Activated T-helper 9 cell treated with anti-CD3 and anti-CD28 coated beads, Interleukin-2, amount 50 U/mL, for 16 hours (primary cell): ENCODE measurements around the gene MOV10L1.

Experiments used
- DNase-seq: peaks from one replicate; pipeline ENCODE4 v3.0.0-alpha.2; 2020; ENCODE audit warnings: low read depth

MOV10L1 gene

GRCh38 chr22:50089682-50090411 lies at the start of gene MOV10L1:
TSS of gene MOV10L1 (plus strand) at chr22:50090006. CDS start at chr22:50090089, 83 bp downstream.
- DNase-seq = no peak

DNA sequence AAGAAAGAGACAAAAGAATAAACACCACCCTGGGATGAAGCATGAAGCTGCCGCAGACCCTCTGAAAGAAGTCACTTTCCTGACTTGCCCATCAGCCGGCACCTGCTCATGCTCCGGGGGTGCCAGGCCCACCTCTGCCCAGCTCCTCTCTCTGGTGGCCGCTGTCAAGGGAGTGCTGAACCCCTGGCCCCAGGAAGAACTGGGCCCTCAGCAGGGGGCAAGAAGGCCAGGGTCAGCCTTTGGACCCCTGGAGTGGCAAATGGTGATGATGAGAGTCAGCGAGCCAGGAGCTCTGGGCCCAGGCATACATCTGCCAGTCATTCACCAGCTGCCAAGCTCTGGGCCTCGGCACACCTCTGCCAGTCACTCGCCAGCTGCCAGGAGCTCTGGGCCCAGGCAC lies 49.1 kb upstream of the MOV10L1 start:
- DNase-seq = no peak

DNA sequence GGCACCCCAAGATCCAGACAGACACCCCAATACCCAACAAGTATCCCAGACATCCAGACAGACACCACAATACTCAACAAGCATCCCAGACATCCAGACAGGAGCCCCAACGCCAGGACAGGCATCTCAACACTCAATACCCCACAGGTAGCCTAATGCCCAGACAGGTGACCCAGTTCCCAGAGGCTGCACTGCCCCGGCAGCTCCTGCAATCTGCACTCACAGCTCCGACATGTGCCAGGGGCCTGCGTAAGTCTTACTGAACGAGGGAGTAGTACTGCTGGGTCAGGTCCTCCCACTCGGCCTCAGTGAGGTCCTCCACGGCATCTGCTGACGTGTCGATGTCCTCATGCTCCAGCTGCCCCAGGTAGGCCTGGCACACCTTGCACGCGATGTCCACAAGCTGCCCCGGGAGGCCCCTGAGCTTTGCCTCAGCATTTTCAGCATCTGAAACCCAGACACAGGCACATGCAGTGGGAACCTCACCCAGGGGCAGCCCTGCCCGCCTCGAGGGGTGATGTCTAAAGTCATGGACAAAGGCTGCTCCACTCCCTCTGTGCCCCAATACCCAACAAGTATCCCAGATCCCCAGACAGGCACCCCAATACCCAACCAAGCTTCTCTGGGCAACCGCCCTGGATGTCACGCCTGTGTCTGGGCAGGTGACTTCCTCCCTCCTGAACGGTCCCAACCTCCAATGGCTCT lies 48.3 kb upstream of the MOV10L1 start:
- no peak for DNase-seq

GRCh38 chr22:50044485-50045118 lies 45.2 kb upstream of the MOV10L1 start:
- no peak for DNase-seq

DNA sequence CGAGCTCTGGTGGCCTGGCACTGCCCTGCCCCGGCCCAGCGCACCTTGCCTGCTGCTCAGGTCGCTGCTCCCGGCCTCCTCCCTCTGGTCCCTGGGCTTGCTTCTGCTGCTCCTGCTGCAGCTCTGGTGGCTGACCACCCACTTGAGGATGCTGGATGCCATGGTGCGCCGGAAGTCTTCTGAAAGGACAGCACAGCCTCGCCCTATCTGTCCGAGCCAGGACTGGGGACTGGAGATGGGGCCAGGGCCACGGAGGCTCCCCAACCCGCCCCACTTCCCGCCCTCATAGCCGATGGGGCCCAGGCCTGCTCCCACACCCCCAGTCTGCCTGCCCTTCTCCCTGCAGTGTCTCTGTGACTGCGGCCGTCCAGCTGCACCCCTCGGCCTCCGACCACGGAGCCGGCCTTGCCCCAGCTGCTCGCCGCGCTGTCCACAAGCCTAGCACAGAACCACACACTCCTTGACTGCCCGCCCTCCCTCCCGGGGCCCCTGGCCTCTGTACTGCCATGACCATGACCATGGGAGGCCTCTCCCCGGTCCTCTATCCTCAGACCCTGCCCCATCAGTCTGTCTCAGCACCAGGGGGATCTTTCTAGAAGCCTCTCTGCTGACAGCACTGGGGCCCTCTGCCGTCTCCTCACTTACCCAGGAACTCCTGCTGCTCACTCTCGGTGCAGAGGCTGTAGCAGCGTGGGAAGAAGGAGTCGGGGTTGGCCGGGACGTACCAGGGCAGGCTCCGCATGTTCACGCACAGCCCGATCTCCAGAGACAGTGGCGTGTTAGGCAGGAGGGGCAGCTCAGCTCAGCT lies 44.4 kb upstream of the MOV10L1 start:
- no peak for DNase-seq

DNA sequence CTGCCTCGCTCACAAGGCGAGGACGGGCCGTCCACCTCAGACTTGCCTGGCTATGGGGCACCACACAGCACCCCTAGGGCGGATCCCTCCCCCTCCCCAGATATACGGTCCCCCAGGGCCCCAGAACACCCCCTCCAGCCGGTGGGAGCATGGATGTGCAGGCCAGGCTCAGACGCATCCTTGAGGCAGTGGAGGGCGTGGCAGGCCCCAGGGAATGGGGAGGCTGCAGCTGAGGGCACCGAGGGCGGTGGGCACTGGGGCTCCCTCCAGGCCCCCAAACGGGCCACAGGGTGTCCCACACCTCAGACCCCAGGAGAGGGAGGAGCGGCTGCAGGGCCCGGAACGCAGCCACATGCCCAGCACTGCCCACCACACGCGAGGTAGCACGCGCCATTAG lies 43.8 kb upstream of the MOV10L1 start:
- DNase-seq = no peak

DNA sequence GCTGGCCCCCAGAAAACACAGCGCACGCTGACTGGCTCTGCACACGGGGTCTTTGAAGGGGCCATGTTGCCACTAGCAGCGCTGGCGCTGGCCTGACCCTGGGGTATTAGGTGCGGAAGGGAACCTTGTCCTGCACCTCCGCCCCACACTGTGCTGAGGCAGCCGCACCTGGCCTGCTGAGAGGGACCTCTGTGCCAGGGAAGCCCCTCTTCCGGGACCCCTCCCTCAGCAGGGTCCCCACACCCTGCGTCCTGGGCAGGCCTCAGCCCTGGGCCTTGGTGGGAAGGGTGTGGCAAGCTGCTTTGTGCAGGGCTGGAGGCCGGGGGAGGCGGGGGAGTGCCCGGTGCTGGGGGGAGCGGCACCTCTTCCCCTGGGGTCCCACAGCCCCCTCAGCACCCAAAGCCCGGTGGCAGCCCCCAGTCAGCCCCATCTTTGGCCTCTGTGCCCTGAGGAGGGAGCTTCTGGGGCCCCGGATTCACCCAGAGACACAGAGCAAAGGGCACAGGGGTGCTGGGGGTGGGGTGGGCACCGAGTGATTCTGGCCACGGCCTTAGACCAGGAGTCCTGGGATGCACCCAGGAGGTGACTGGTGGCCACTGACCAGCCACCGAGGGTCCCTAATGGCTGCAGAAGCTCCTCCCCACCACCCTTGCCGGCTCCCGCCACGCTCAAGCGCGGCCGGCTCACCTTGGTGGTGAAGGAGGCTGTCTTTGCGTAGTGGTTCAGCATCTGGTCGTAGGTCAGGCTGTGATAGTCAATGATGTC lies 43.1 kb upstream of the MOV10L1 start:
- DNase-seq = no peak

DNA sequence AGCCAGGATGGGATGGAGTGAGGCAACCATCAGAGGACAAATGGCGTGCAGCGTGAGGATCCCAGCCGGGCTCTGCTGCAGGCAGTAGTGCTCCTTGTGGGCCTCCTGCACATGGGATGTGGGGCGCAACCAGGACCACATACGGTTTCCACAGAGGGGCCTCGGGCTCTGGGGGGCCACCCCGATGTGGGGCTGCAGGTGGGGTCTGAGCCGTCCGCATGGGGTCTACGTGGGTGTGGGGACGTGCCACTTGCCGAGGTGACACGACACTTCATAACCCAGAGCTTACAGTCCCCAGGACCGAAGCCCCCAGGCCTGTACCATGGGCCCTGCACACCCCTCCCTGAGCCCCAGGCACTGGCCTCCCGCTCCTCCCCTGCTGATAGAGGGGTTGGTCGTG lies 42.5 kb upstream of the MOV10L1 start:
- no peak for DNase-seq

- no peak for DNase-seq
Observed at GRCh38 chr22:50048061-50048765, 41.6 kb upstream of the MOV10L1 start.

- no peak for DNase-seq
Observed at GRCh38 chr22:50048836-50049235, 41.0 kb upstream of the MOV10L1 start.

- no peak for DNase-seq
Observed at GRCh38 chr22:50049299-50050195, 40.3 kb upstream of the MOV10L1 start.

GRCh38 chr22:50051930-50052329 lies 37.9 kb upstream of the MOV10L1 start:
- no peak for DNase-seq

- DNase-seq = no peak
Observed at GRCh38 chr22:50053861-50054260, 35.9 kb upstream of the MOV10L1 start.

- DNase-seq = no peak
Observed at GRCh38 chr22:50056214-50056972, 33.4 kb upstream of the MOV10L1 start.

GRCh38 chr22:50057278-50058060 lies 32.3 kb upstream of the MOV10L1 start:
- no peak for DNase-seq

- DNase-seq = no peak
Observed at GRCh38 chr22:50058061-50058905, 31.5 kb upstream of the MOV10L1 start, which contains the start of gene TTLL8. TSS of gene TTLL8 (minus strand) at chr22:50058298.
